Keratinocyte (primary cell): ENCODE measurements around the gene AGER.
"Not testable (repeated sequence)": the region's sequence is repeated elsewhere in the genome, so short reads cannot be mapped to it uniquely, and the experiment has no call there.

Experiments used
- EZH2 ChIP-seq: IDR thresholded peaks from one replicate; pipeline ENCODE4 v1.6.1; 2012; ENCODE audit warnings: inconsistent platforms, mild to moderate bottlenecking, low read length, moderate library complexity
- TF ChIP-seq, protein P1 (sequence below), 3 experiments: IDR thresholded peaks in 1 of 3; conservative IDR thresholded peaks in 1 of 3; optimal IDR thresholded peaks in 1 of 3; 2 replicates in 2 of 3; 3 replicates in 1 of 3; pipeline versions ENCODE3 to v1.5.1; 2011; ENCODE audit warnings: low read length in 3 of 3, mild to moderate bottlenecking in 3 of 3, moderate library complexity in 2 of 3, control low read depth in 1 of 3, inconsistent platforms in 1 of 3; ENCODE audit not compliant: insufficient read depth in 2 of 3; ENCODE audit errors: extremely low read depth in 1 of 3

DNA sequence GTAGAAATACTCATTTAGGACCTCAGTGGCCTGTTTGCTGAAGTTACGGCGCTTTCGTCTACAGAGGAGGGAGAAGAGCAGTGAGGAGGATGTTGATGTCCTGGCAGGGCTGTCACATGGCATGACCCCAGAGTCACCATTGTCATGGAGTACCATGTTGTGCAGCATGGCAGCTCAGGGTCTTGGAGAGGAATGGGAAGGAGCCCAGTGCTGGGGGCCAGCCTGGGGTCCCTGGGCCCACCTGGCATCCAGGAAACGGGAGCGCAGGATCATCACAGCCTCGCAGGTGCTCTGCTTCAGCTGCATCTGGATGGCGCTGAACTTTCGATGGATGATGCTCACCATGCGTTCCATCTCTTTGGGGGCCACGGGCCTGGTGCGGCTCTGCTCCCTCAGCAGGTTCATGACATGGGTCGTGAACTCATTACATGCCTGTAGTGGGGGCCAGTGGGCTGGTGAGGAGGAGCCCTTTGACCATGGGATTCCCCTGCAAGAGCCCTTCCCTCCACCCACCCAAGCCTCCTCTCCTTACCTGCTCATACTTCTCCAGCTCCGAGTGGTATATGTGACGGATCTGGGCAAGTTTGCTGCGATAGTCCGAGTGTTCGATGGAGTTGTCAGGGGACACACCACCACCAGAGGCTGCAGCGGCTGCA lies 3.8 kb upstream of the AGER start:
- TF ChIP-seq, protein P1, sequence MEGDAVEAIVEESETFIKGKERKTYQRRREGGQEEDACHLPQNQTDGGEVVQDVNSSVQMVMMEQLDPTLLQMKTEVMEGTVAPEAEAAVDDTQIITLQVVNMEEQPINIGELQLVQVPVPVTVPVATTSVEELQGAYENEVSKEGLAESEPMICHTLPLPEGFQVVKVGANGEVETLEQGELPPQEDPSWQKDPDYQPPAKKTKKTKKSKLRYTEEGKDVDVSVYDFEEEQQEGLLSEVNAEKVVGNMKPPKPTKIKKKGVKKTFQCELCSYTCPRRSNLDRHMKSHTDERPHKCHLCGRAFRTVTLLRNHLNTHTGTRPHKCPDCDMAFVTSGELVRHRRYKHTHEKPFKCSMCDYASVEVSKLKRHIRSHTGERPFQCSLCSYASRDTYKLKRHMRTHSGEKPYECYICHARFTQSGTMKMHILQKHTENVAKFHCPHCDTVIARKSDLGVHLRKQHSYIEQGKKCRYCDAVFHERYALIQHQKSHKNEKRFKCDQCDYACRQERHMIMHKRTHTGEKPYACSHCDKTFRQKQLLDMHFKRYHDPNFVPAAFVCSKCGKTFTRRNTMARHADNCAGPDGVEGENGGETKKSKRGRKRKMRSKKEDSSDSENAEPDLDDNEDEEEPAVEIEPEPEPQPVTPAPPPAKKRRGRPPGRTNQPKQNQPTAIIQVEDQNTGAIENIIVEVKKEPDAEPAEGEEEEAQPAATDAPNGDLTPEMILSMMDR (optimal IDR thresholded peaks at IDR 0.05 in 1 of 3, IDR thresholded peaks at IDR 0.05 in 1 of 3, conservative IDR thresholded peaks at IDR 0.05 in 1 of 3; ENCODE audit: extremely low read depth in 1 of 3, insufficient read depth in 2 of 3, low read length in 3 of 3) = not testable (repeated sequence)
- not testable (repeated sequence) for TF ChIP-seq EZH2
